ENCODE data around the gene MSL3B.

GRCh38 chr2:233850745-233851144 lies 17.4 kb downstream of the MSL3B start:
- no peak for TF ChIP-seq POLR2A (IDR thresholded peaks at IDR 0.05; ENCODE audit: low read depth, low read length)
- no peak for TF ChIP-seq TAF1 (IDR thresholded peaks at IDR 0.05; ENCODE audit: low read depth, low read length)
- TF ChIP-seq POLR2AphosphoS5 (IDR thresholded peaks at IDR 0.05; ENCODE audit: low read depth, low read length): no peak
- TF ChIP-seq POU2F2 (IDR thresholded peaks at IDR 0.05; ENCODE audit: low read depth, low read length): no peak

All from GM12891 (cell line).